ENCODE measurements around the gene TULP1.
"Not testable (repeated sequence)": the region's sequence is repeated elsewhere in the genome, so short reads cannot be mapped to it uniquely, and the experiment has no call there.

Gene TULP1

GRCh38 chr6:35522151-35522550 lies 9.5 kb upstream of the TULP1 start:
- DNase-seq (ENCODE audit: low spot score) (no peak), FAIRE-seq (no peak)

DNA sequence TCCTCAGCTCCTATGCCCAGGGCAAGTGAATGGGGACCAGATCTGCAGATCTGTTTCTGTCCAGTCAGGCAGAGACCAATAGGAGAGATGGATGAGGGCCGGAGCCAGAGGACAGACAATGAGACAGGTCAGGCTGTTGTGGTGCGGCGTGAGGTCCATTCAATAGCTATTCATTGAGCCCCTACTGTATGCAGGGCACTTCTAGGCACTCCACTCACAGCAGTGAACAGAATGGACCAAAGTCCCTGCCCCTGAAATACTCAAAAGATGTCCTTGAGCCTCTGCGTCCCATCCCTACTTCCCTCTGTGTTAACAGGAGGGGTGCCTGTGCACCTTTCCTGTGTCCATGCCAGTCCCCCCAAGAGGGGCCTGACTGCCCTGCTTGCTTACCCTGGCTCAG lies 8.5 kb upstream of the TULP1 start:
- DNase-seq (ENCODE audit: low spot score) = no peak
- no peak for FAIRE-seq

- FAIRE-seq (no peak), DNase-seq (ENCODE audit: low spot score) (no peak)
Measured at GRCh38 chr6:35519313-35520015, 6.8 kb upstream of the TULP1 start.

DNA sequence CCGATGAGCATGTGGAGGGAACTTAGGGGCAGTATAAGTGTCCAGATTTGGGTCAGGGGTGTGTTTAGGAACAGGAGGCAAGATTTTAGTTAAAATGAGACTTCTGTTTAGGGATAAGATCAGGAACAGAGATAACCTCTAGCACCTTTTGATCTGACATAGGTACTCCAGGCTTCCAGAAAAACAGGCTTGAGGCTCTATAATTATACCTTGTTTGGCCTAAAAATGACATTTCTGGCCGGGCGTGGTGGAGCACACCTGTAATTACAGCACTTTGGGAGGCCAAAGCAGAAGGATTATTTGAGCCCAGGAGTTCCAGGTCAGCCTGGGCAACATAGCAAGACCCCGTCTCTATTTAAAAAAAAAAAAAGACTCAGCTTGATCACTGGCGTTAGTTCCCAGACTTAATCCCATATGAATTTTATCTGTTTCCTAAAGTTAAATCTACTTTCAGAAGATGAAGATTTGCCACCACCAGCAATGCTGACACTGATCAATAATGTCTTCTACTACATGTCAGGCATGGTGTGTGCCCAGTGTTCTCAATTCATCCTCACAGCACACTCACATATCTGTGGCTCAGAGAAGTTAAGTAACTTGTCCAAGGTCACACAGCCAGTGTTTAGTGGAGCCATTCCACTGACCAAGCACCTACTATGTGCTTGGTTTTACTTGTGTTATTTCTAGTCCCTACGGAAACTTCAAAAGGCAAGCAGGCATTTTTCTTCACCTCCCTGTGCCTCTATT lies 6.0 kb upstream of the TULP1 start:
- no peak for DNase-seq (ENCODE audit: low spot score)
- no peak for FAIRE-seq

GRCh38 chr6:35517978-35518377 lies 5.3 kb upstream of the TULP1 start:
- DNase-seq (ENCODE audit: low spot score); FAIRE-seq: not testable (repeated sequence)

DNA sequence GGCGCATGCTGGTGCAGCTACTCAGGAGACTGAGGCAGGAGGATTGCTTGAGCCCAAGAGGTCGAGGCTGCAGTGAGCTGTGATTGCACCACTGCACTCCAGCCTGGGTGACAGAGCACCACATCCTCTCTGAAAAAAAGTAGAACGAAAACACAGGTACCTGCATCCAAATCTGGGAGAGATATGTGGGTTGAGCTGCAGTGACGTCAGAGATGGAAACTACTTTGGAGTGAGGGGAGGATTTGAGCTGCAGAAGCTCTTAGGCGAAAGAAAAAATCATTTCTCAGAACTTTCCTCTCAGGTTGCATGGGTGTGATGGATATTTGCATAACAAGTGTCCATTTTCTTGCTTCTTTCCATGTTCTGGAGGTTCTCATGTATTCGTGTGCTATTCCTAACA lies 4.0 kb upstream of the TULP1 start:
- FAIRE-seq = no peak

DNA sequence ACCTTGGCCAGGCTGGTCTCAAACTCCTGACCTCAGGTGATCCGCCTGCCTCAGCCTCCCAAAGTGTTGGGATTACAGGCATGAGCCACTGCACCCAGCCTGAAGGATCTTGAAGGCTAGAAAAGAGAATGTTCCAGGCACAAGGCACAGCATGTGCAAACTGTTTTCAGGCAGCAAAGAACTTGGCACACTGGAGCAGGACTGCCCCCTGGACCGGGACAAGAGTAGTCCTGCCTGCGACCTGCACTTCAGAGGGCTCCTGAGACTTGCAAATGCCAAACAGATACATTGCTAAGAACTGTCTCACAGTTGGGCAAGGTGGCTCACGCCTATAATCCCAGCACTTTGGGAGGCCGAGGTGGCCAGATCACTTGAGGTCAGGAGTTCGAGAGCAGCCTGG lies 3.2 kb upstream of the TULP1 start:
- DNase-seq (ENCODE audit: low spot score); FAIRE-seq: not testable (repeated sequence)

More for the DNA sequence above, 4.0 kb upstream of the TULP1 start:
- no peak for DNase-seq (ENCODE audit: low spot score)

- FAIRE-seq = no peak
- DNase-seq (ENCODE audit: low spot score) = no peak
Measured at GRCh38 chr6:35514587-35514986, 1.9 kb upstream of the TULP1 start.

DNA sequence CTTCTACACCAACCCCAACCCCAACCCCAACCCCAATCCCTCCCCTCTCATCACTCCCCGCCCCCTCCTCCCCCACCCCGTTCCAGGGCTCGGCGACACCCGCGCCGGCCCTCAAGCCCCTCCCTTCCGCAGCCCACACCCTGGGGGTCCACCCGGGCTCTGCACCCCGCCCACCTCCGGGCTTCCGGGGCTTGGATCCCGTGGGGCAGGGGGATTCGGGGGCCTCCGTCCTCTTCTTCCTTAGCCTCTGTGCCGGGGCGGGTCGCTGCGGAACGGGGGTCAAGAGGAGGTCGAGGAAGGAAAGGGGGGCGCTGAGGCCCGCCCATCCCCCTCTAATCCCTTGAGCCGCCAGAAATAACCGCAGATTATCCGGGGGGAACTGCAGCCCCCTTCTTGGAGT lies 690 bp downstream of the TULP1 start:
- DNase-seq (ENCODE audit: low spot score) (no peak), FAIRE-seq (no peak)

DNA sequence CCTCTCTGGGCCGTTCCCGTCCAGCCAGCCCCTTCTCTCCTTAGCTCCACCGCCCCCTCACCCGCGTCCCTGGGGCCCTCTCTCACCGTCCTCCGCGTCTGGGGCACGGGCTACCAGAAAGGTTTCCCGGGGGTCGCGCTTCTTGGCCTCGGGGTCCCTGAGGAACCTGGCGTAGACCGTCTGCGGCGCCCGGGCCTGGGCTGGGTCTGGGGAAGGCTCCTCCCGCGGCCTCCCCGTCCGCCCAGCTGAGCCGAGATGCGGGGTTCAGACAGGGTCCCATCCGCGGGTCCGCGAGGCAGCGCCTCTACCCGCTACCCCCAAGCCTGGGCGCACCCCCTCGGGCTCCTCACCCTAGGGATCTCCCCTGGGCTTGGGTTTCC lies 1.1 kb downstream of the TULP1 start:
- no peak for FAIRE-seq
- DNase-seq (ENCODE audit: low spot score) = no peak

- no peak for FAIRE-seq
Measured at GRCh38 chr6:35510916-35511561, 1.7 kb downstream of the TULP1 start.

DNA sequence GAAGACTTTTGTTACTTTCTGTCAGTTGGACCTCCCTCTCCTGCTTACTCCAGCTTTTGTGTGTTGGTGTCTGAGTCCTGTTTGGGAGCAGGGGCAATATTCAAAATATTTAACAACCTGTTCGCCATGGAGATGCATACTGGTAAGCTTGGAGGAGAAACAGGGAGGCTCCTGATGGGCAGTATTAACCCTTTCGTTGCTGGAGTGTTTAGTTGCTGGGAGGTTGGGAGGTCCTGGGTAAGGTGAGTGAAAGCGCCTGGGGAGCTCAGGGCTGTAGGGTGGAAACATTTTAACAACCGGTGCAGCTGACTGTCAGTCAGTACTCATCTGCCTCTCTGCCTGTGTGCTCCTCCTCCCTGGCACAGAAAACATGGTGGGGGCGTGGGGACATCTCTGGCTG lies 4.2 kb downstream of the TULP1 start:
- DNase-seq (ENCODE audit: low spot score) = no peak
- no peak for FAIRE-seq

More at GRCh38 chr6:35510916-35511561, 1.7 kb downstream of the TULP1 start:
- DNase-seq (ENCODE audit: low spot score) = no peak

- no peak for DNase-seq (ENCODE audit: low spot score)
- FAIRE-seq = no peak
Measured at GRCh38 chr6:35508027-35508426, 4.7 kb downstream of the TULP1 start.

DNA sequence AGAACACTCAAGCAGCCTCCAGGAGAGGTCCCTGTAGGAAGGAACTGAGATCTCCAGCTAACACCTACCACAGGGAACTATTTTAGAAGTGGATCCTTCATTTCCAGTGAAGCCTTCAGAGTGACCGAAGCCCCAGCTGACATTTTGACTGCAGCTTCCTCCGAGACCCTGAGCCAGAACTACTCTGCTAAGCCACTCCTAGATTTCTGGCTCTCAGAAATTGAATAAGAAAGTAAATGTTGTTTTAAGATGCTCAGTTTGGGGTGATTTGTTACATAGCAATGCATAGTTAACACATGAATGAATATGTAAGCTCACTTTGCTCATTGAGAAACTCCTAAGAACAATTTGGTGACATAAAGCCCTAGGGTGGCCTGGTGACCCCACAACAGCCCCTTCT lies 5.5 kb downstream of the TULP1 start:
- no peak for DNase-seq (ENCODE audit: low spot score)
- no peak for FAIRE-seq

DNA sequence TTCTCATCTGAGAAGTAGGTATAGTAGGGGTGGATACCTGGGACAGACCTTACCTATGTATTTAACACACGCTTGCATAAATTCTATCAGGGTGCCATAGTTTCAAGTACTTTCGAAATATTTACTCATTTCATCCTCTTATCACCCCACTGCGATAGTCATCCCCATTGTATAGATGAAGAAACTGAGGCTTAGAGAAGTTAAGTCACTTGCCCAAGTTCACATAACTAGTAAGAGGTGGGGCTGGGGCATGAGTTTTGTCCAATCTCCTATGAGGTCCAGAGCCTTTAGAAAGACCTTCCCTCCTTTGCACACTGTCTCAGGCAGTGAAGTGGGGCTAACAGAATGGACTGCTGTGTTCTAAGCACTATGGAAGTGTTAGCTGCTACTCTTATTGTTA lies 6.2 kb downstream of the TULP1 start:
- no peak for DNase-seq (ENCODE audit: low spot score)
- FAIRE-seq = no peak

DNA sequence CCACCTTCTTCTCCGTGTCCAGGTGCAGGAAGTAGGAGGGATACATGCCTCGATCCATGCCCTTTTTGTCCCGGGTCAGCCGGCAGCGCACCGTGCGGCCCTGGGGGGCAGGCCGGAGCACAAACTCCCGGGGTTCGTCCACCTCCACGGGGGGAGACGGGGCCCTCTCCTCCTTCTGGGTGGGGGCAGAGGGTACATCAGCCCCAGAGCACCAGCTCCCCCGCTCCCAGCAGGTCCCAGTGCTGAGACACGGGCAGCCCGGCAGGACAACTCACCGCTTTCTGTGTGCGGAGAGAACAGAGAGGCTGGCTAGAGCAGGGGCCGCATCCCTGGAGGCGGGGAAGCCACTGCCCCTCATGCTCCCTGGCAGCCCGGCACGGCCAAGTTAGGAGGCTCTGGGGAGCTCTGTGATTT lies 6.7 kb downstream of the TULP1 start:
- FAIRE-seq = no peak
- no peak for DNase-seq (ENCODE audit: low spot score)

GRCh38 chr6:35503534-35503933 lies 9.2 kb downstream of the TULP1 start:
- FAIRE-seq (no peak), DNase-seq (ENCODE audit: low spot score) (no peak)

DNA sequence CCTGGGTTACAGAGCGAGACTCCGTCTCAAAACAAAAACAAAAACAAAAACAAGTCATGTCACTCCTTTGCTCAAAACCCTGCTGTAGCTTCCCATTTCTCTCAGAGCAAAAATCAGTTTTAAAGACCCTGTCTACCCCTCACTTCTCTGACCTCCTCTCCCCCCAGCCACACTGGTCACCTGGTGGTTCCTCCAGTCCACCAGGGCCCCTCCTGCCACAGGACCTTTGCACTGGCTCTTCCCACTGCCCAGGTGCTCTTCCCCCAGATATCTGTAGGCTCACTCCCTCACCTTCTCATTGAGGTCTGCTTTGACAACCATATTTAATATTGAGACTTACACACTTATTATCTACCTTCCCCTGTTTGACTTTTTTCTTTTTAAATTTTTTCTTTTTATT lies 10.9 kb downstream of the TULP1 start:
- DNase-seq (ENCODE audit: low spot score) = no peak
- no peak for FAIRE-seq

DNA sequence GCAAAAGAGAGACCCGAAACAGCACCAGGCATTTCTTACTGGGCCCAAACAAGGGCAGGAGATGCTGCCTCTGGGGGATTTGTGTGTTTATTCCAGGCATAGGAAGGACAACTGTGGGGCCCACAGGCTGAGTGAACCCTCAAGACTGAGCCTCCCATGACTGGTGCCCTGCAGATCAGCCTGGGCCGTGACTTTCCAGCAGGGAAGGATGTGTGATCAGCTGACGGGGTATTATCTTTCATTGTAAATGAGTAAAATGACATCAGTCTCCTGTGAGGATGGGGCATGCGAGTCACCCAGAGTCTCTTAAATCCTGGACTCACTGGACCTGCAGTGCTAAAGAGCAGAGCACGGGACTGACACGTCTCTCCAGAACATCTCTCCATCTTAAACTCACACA lies 11.9 kb downstream of the TULP1 start:
- DNase-seq (ENCODE audit: low spot score) (peak; percentile 4), FAIRE-seq (no peak)

DNA sequence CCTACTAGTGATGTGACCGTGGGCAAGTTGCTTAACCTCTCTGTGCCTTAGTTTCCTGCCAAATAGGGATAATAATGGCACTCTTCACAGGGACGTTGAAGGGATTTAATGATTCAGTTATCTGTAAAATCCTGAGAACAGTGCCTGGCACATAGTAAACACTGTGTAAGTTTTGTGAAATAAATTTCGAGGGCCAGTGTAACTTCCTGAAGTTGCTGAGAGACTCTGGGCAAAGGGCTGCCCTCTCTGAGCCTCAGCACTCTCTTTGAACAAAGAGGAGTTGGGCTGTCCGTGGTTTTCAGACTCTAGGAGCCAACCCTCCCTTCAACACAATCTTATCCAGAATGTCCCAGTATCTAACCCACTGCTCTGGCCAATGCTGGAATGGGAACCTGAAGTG lies 13.3 kb downstream of the TULP1 start:
- FAIRE-seq = no peak
- DNase-seq (ENCODE audit: low spot score) = no peak

GRCh38 chr6:35498422-35499067 lies 14.2 kb downstream of the TULP1 start:
- DNase-seq (ENCODE audit: low spot score) = no peak
- no peak for FAIRE-seq

Measured in RCC 7860 (cell line).